ENCODE data around the gene KMT2D. TPM values are rescaled to one million over a fixed set of nuclear protein-coding genes. Genes with fewer than 3 reads are reported as not detected.

The KMT2D gene
- total RNA-seq, 1 donor from 2014 or later = 19.0 TPM

DNA sequence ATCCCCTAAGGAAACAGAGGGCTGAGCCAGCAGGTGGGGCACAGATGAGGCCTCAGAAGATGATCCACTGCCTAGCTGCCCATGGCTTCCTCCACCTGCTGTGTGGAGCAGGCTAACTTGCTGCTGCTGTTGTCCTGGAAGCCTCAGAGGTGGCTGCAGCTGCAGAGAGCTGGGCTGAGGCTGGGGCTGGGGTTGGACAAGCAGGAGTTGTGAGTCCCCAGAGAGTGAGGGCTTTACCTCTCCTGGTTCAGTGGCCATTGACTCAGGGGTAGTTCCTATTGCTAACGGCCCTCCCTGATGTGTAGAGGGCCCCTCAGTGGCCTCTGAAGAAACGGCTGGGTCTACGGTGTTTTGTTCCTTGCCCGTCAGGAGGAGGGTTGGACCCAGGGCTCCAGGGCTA is 28.3 kb downstream of the KMT2D start:
- no peaks in the 10 kb centered on the region for H3F3A ChIP-seq (ENCODE audit: low read depth)
- H3K4me1 ChIP-seq = no peaks in the 10 kb centered on the region
- no peak for DNase-seq (ENCODE audit: low spot score)
- Mint-ChIP-seq H3K36me3 (peaks cover 37% of the 10 kb centered on the region), H3K9me3 (no peaks in the 10 kb centered on the region), H3K27me3 (ENCODE audit: insufficient read depth, low read depth) (peaks cover 5% of the 10 kb centered on the region), H3K4me1 (no peaks in the 10 kb centered on the region), H3K27ac (no peak overlapping the region), H3K4me3 (no peak overlapping the region)
- no peak overlapping the region for H3K4me2 ChIP-seq
- H3K36me3 ChIP-seq = no peaks in the 10 kb centered on the region
- H3K79me2 ChIP-seq (ENCODE audit: low read depth) = no peaks in the 10 kb centered on the region
- H2AFZ ChIP-seq (replicated peaks) = no peak overlapping the region
- no peak overlapping the region for H3K9ac ChIP-seq
- H3K4me3 ChIP-seq = no peak overlapping the region
- H4K20me1 ChIP-seq (ENCODE audit: low read depth) = peaks cover 27% of the 10 kb centered on the region
- H3K27me3 ChIP-seq = no peaks in the 10 kb centered on the region
- H3K27ac ChIP-seq = no peak overlapping the region
- TF ChIP-seq EZH2 (IDR thresholded peaks at IDR 0.05) (no peak), EZH2phosphoT487 (IDR thresholded peaks at IDR 0.05) (no peak), CTCF (IDR thresholded peaks at IDR 0.05) (no peak)
- H3K9me3 ChIP-seq (ENCODE audit: low read depth) = no peaks in the 10 kb centered on the region

- Mint-ChIP-seq H3K36me3 (peaks cover 33% of the 10 kb centered on the region), H3K9me3 (no peaks in the 10 kb centered on the region), H3K4me1 (no peaks in the 10 kb centered on the region), H3K27me3 (ENCODE audit: insufficient read depth, low read depth) (peaks cover 5% of the 10 kb centered on the region), H3K4me3 (no peak overlapping the region), H3K27ac (no peak overlapping the region)
- no peaks in the 10 kb centered on the region for H3K79me2 ChIP-seq (ENCODE audit: low read depth)
- H3K36me3 ChIP-seq = no peaks in the 10 kb centered on the region
- no peaks in the 10 kb centered on the region for H3K27me3 ChIP-seq
- H3K27ac ChIP-seq = no peak overlapping the region
- no peak overlapping the region for H3K4me3 ChIP-seq
- no peak overlapping the region for H3K4me2 ChIP-seq
- no peak for DNase-seq (ENCODE audit: low spot score)
- no peak for TF ChIP-seq CTCF (IDR thresholded peaks at IDR 0.05)
- TF ChIP-seq EZH2 (IDR thresholded peaks at IDR 0.05) = no peak
- TF ChIP-seq EZH2phosphoT487 (IDR thresholded peaks at IDR 0.05) = no peak
- H4K20me1 ChIP-seq (ENCODE audit: low read depth) = peaks cover 26% of the 10 kb centered on the region
- no peaks in the 10 kb centered on the region for H3F3A ChIP-seq (ENCODE audit: low read depth)
- no peak overlapping the region for H3K9ac ChIP-seq
- no peaks in the 10 kb centered on the region for H3K9me3 ChIP-seq (ENCODE audit: low read depth)
- no peak overlapping the region for H2AFZ ChIP-seq (replicated peaks)
- no peaks in the 10 kb centered on the region for H3K4me1 ChIP-seq
Measured at GRCh38 chr12:49031573-49032161, 28.9 kb downstream of the KMT2D start.

DNA sequence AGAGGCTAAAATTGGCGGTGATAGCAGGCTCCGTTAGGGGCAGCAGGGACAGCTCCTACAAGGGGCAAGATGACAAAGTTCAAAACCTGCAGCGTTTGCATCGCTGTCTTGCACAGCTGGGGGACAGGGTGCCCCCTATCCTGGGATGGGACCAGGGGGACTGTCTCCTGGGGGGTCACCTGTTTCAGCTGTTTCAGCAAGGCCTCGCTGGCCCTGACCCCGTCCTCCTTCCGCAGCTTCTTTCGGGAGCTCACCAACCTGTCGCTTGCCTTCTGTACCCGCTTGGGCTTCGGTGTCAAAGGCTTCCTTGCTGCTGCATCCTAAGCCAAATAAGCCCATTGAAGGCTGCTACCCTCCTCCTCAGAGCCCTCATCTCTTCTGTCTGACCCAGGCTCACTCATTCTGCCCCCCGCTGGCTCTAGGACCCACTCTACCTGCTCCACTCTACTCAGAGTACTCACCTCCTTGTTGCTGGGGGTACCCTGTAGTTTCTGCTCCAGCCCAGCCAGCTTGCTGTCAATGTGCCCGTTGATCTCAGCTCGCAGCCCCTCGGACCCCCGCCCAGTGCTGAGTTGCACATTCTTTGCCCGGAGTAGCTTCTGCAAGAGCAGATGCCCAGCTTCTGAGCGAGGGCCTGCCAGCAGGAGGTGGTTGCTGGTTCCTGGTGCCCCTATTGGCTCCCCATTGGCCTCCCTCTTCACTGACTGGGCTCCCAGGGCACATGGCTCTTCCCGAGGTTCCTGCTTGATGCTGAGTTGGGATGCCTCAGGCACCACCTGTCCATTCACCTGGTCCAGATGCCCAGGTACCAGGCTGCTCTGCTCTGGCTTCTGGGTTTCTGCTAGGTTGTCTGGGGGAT is 29.7 kb downstream of the KMT2D start:
- Histone ChIP-seq H3K4me2 (no peak overlapping the region), H4K20me1 (ENCODE audit: low read depth) (peaks cover 20% of the 10 kb centered on the region), H3F3A (ENCODE audit: low read depth) (no peaks in the 10 kb centered on the region), H2AFZ (replicated peaks) (no peak overlapping the region), H3K4me3 (no peak overlapping the region), H3K79me2 (ENCODE audit: low read depth) (no peaks in the 10 kb centered on the region), H3K27ac (no peak overlapping the region), H3K9me3 (ENCODE audit: low read depth) (no peaks in the 10 kb centered on the region), H3K27me3 (no peaks in the 10 kb centered on the region), H3K9ac (no peak overlapping the region), H3K36me3 (no peaks in the 10 kb centered on the region), H3K4me1 (no peaks in the 10 kb centered on the region)
- TF ChIP-seq EZH2phosphoT487 (IDR thresholded peaks at IDR 0.05) = no peak
- no peak for TF ChIP-seq EZH2 (IDR thresholded peaks at IDR 0.05)
- no peak for TF ChIP-seq CTCF (IDR thresholded peaks at IDR 0.05)
- H3K36me3 Mint-ChIP-seq = peaks cover 34% of the 10 kb centered on the region
- DNase-seq (ENCODE audit: low spot score) = no peak
- H3K27ac Mint-ChIP-seq = no peak overlapping the region
- no peaks in the 10 kb centered on the region for H3K4me1 Mint-ChIP-seq
- peaks cover 5% of the 10 kb centered on the region for H3K27me3 Mint-ChIP-seq (ENCODE audit: insufficient read depth, low read depth)
- H3K9me3 Mint-ChIP-seq = no peaks in the 10 kb centered on the region
- H3K4me3 Mint-ChIP-seq = no peak overlapping the region
